GM18505 (cell line): ENCODE data around the gene EPYC.
A peak's percentile ranks its signal among the peaks of the same experiment; 100 is the strongest.
"Not testable (repeated sequence)": the region's sequence is repeated elsewhere in the genome, so short reads cannot be mapped to it uniquely, and the experiment has no call there.

Experiments used
- ATAC-seq: cut with Tn5 transposase; IDR thresholded peaks from one replicate; pipeline ENCODE4 v1.9.1; 2021; ENCODE audit not compliant: unreplicated experiment
- POLR2A ChIP-seq: IDR thresholded peaks from 4 replicates; pipeline ENCODE4 v1.6.1; 2011; ENCODE audit warnings: borderline replicate concordance; ENCODE audit not compliant: insufficient read depth, insufficient read length; ENCODE audit errors: extremely low read depth

Gene EPYC

DNA sequence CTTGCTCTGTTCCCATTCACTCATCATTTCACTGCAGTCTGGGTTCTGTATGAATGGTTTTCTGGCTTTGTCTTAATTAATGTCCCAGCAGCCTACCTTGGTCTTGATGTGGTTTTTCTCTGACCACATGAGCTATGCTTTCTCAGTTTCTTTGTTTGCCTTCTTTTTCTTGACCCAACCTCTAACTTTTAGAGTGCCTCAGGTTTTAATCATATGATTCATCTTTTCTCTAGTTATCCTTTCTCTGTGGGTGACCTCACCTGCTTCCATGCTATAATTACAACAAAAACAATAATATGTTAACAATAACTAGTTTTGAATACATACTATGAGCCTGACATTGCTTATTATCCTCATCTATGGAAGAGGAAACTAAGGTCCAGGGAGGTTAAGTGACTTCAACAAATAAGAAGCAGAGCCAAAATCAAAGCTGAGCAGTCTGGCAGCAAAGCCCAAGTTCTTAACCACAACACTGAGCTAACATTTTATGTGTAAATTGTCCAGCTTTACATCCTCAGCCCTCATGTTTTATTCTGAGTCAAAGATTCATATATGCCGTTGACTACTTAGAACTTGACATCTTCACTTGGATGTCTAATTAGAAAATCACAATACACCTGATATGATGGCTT lies 4.7 kb upstream of the EPYC start:
- ATAC-seq, result peak; percentile 90
- TF ChIP-seq POLR2A, result no peak

DNA sequence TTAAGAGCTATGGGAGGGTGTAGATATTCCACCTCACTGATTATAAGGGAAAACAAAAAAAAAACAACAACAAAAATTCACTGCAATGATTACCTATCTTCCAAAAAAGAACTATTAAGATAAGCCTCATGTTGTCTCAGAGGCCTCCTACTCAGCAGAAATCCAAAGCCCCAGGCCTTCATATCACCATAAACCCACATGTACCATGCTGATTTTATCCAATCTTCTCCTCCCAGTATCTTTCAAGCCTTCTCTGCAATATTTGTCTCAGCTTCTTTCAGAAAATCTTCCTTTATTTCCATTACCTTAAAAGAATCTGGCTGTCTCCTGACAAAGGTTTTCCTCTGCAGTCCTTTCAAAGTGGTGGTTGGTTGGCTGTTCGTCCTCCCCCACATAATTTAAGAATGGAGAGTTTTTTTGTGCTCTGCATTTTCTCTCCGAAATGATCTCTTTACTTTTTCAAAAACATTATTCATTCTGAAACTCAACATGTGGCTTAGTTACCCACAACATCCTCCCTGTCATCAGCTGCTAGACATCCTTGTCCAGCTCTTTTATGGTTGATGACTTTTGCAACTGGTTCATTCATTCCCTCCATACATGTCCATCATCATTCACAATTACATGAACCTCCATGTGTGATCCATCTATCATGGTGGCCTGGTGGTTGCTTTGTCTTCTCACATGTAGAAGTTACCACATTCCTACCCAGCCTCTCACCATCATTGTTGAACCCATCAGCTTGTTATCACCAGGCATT lies 2.9 kb upstream of the EPYC start:
- peak; percentile 74 for ATAC-seq
- no peak for TF ChIP-seq POLR2A

DNA sequence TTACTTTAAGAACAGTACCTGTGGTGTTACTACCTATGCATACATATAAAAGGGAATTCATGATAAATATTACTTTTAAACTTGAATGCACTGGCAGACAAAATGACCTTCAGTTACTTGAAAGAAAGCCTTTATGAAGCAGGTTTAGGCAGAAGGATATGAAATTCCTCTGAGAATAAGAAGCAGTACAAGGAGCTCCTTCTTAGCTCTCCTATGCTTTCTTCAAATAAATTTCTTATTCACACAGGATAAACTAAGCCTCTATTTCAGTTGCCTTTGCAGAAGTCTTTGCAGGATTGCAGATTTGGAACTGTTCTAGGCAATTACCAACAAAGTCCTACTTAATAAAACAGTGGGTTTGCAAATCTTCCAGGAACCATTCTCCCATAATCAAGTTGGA lies 1.0 kb downstream of the EPYC start:
- no peak for TF ChIP-seq POLR2A
- ATAC-seq, result no peak

DNA sequence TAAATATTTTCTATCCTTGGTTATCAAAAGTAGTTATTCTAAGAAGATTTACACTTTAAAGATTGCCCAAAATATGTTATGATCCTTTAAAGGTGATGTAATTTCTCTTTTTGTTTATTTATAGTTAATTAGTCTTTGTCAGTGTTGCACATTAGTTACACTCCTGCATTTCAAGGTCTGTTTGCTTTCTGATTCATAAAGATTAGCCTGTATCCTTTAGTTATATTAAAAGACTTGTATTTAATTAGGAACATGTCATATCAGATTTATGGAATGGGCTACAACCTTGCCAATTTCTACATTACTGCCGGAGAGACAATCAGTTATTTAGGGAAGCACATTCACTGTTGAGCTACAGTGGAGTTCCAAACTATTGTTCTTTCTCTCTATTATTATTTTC lies 3.5 kb downstream of the EPYC start:
- no peak for TF ChIP-seq POLR2A
- no peak for ATAC-seq

DNA sequence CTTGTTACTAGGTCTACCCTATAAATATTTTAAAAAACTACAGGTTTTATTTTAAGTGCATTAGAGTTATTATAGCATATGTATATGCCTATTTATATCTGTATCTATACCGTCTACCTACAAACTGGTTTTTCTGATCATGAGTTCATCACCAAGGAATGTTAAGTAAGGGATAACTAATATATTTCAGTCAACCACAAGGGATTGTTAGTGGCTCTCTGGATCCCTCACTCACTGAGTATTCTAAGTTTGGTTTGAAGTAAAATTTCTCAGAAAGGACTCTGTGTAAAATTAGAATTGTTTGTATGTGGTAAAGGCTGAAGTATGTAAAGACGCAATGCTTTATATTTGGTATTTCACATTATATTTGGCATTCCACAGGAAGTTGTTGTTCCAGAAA lies 4.8 kb downstream of the EPYC start:
- no peak for TF ChIP-seq POLR2A
- ATAC-seq, result no peak

DNA sequence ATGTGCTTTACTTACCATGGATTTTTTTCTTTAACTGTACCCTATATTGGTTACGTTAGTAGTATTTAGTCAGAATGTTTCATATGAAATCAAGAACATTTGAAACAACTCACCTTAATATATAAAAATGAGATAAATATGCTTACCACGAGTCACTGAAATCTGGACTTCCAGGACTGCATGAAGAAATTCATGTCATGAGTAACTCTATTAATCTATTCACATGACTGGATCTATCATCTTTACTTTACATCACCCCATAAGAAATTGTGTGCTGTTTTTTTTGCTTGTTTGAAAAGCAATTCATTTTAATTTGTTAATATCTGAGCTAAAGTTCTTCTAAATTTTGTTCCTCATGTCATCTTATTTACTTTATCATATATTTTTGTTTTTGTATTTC lies 5.2 kb downstream of the EPYC start:
- no peak for ATAC-seq
- TF ChIP-seq POLR2A, result no peak

DNA sequence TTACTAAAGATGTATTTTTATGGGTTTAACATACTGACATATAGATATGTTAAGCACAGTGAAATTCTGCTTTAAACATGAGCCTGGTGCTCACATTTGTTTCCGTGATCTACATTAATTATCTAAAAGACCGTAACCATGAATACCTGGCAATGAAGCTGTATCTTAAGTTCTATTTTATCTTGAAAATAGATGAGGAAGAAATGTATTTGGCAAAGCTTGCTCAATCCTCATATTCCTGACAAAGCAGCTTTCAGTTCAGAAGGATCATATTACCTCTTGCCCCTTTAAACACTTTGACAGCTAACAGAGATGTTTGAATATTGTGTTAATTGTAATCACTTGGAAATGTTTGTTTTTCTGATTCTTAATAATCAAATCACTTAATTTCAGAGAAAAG lies 9.8 kb downstream of the EPYC start:
- TF ChIP-seq POLR2A, result no peak
- no peak for ATAC-seq

DNA sequence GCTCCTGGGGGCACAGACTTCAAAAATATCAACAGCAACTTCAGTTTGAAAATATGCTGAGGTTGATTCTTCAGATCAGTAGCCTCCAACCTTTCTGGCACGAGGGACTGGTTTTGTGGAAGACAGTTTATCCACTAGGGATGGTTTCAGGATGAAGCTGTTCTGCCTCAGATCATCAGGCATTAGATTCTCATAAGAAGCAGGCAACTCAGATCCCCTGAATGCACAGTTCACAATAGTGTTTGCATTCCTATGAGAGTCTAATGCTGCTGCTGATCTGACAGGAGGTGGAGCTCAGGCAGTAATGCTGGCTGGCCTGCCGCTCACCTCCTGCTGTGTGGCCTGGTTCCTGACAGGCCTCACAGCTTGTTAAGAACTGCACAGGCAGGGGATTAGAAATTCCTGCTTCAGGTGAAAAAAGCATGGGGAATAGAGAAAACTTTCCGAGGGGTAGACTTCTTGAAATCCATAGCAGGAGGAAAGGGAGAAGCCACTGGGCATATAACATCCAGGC lies 12.8 kb downstream of the EPYC start:
- TF ChIP-seq POLR2A, result no peak
- ATAC-seq, result no peak

DNA sequence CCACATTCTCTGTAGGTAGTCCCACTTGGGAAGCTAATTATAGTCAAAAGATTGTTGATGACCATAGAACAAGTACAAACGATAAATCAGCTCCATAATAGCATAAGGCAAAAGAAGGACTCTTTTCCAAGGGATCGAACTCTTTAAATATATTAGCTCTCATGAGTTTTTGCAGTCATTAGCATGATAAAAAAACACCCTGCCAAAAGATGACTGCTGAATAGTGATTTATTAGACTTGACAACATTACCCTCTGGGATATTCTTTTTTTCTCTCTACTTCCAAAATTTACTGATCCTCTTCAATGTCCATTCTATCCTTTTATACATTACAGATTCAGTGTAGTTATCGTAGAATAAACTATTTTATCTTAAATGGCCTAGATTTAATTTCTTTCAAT lies 14.2 kb downstream of the EPYC start:
- no peak for TF ChIP-seq POLR2A
- no peak for ATAC-seq

DNA sequence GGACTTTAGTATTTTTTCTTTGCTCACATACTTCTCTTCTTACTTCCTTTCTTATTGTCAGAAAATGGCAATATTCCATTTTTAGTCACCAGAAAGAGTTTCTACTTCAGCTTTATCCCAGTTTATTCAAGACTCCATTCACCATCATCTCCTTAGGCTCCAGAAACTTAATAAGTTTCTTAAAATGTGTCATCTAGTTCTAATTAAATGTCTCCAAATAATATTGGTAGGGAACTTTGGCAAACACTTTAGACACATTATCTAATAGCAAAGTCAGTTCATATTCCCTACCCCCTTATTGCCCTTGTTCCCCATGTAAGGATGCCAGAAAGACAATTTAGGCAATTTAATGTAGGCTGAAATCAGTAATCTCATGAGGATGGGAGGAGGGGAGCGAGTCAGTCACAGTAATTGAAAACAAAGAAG lies 15.1 kb downstream of the EPYC start:
- TF ChIP-seq POLR2A, result no peak
- no peak for ATAC-seq

DNA sequence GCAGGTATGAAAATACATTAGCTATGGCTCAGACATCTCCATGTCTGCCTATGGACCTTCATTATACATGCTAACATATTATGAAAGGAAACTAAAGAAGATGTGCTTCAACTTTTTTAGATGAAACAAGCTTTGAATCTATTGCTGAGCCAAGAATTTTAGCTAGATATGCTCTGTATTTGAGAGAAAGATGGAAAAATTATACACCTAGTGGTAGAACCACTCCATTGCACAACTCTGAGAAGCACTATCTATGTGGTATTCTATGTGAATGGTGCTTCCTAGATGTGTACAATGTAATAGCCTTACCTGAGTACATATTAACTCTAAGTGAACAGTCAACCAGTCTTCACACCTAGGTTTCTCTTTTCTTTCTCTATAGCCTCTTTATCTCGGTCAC lies 17.3 kb downstream of the EPYC start:
- ATAC-seq, result peak; percentile 70
- no peak for TF ChIP-seq POLR2A

DNA sequence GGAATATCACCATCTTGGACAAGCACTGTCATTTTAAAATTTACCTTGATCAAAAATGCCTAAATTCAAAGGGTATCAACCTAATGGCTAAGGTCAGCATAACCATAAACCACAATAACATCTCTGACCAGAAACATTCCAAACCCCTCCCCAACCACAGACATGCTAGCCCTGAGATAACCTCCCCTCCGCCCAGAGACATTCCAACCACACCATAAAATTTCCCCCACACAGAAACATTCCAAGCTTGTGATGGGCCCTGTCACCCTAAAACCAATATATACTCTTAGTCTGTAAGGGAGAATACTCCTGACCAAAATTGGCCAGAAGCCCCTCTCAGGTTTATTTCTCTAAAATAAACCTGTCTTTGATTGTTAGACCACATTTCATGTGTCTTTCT lies 17.7 kb downstream of the EPYC start:
- ATAC-seq, result no peak
- TF ChIP-seq POLR2A, result no peak

DNA sequence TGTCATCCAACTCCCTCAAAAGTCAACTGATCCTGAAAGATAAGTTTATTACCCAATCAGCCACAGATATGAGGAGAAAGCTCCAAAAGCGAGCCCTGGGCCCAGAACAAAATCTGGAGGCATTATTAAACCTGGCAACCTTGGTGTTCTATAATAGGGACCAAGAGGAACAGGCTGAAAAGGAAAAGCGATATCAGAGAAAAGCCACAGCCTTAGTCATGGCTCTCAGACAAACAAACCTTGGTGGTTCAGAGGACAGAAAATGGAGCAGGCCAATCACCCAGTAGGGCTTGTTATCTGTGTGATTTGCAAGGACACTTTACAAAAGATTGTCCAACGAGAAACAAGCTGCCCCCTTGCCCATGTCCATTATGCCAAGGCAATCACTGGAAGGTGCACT lies 19.4 kb downstream of the EPYC start:
- ATAC-seq, result not testable (repeated sequence)

DNA sequence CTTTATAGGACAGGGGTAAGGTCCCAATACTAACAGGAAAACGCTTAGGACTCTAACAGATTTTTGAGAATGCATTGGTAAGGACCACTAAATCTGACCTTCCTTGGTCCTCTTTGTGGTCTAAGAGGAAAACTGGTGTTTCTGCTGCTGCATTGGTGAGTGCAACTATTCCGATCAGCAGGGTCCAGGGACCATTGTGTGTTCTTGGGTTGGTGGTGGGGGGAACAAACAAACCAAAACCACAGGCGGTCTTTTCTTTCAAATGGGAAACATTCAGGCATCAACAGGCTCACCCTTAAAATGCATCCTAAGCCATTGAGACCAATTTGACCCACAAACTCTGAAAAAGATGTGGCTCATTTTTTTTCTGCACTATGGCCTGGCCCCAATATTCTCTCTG lies 20.7 kb downstream of the EPYC start:
- TF ChIP-seq POLR2A, result no peak
- no peak for ATAC-seq
